ENCODE measurements around the gene NAALADL2. TPM values are rescaled to one million over a fixed set of nuclear protein-coding genes. Genes with fewer than 3 reads are reported as not detected.

NAALADL2 gene
- total RNA-seq, 4 donors from 2014 or later: 7.0 to 34.7 (median 18.4) TPM

DNA sequence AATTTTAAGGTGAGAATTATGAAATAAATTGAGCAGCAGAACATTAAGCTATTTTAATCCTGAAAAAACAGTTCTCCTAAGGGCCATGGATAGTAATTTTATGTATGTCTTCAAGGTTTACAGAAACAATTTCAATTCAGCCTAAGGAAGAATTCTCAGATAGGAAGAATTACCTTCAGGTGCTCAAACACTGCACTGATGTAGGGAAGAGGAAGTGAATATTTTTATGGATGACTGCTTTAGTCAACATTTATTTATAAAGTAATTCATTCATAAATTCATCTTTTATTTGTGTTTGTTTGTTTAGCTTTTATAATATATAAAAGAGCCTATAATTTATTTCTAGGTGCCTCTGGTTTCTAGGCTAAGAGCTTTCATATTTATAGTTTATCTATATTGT, 620.7 kb downstream of the NAALADL2 start:
- H3K36me3 ChIP-seq: no peaks in the 10 kb centered on the region
- H3K27me3 ChIP-seq: no peaks in the 10 kb centered on the region
- H3K9me3 ChIP-seq: no peaks in the 10 kb centered on the region
- DNase-seq: no peak
- H3K4me3 ChIP-seq: no peak overlapping the region
- no peak overlapping the region for H3K27ac ChIP-seq
- no peaks in the 10 kb centered on the region for H3K4me1 ChIP-seq
- TF ChIP-seq, protein P1, sequence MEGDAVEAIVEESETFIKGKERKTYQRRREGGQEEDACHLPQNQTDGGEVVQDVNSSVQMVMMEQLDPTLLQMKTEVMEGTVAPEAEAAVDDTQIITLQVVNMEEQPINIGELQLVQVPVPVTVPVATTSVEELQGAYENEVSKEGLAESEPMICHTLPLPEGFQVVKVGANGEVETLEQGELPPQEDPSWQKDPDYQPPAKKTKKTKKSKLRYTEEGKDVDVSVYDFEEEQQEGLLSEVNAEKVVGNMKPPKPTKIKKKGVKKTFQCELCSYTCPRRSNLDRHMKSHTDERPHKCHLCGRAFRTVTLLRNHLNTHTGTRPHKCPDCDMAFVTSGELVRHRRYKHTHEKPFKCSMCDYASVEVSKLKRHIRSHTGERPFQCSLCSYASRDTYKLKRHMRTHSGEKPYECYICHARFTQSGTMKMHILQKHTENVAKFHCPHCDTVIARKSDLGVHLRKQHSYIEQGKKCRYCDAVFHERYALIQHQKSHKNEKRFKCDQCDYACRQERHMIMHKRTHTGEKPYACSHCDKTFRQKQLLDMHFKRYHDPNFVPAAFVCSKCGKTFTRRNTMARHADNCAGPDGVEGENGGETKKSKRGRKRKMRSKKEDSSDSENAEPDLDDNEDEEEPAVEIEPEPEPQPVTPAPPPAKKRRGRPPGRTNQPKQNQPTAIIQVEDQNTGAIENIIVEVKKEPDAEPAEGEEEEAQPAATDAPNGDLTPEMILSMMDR (IDR thresholded peaks at IDR 0.05): no peak
- TF ChIP-seq POLR2A (IDR thresholded peaks at IDR 0.05): no peak

DNA sequence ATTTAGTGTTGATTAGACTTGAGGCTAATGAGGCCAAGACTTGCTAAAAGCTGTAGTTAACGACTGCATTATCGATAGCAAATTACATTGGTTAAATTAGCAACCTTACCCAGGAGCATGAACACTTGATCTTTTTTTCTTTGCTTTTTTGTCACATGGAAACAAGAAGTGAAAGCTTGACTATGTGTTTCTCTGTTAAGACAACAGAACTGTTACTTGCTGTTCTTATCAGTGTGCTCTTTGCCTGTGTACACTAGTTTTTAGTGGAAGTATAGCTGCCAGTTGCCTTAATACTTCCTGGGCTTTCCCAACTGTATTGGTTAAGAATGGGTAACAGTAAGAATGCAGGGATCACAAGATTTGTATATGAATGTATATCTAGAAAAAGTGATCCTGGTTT, 625.5 kb downstream of the NAALADL2 start:
- TF ChIP-seq, protein P1 (IDR thresholded peaks at IDR 0.05): no peak
- TF ChIP-seq POLR2A (IDR thresholded peaks at IDR 0.05): no peak
- no peak for DNase-seq
- H3K4me3 ChIP-seq: no peak overlapping the region
- no peaks in the 10 kb centered on the region for H3K27me3 ChIP-seq
- H3K27ac ChIP-seq: no peak overlapping the region
- no peaks in the 10 kb centered on the region for H3K36me3 ChIP-seq
- no peaks in the 10 kb centered on the region for H3K4me1 ChIP-seq
- H3K9me3 ChIP-seq: no peaks in the 10 kb centered on the region

DNA sequence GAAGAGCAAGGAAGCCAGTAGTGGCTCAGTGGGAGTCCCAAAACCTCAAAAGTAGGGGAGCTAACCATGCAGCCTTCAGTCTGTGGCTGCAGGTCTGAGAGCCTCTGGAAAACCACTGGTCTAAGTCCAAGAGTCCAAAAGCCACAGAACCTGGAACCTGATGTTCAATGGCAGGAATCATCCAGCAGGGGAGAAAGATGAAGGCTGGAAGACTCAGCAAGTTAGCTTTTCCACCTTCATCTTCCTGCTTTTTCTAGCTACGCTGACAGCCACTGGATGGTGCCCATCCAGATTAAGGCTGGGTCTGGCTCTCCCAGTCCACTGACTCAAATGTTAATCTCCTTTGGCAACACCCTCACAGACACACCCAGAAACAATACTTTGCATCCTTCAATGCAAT, 626.3 kb downstream of the NAALADL2 start:
- H3K4me3 ChIP-seq: no peak overlapping the region
- no peaks in the 10 kb centered on the region for H3K9me3 ChIP-seq
- H3K27me3 ChIP-seq: no peaks in the 10 kb centered on the region
- no peak for DNase-seq
- H3K36me3 ChIP-seq: no peaks in the 10 kb centered on the region
- H3K4me1 ChIP-seq: no peaks in the 10 kb centered on the region
- no peak for TF ChIP-seq POLR2A (IDR thresholded peaks at IDR 0.05)
- TF ChIP-seq, protein P1 (IDR thresholded peaks at IDR 0.05): no peak
- H3K27ac ChIP-seq: no peak overlapping the region

DNA sequence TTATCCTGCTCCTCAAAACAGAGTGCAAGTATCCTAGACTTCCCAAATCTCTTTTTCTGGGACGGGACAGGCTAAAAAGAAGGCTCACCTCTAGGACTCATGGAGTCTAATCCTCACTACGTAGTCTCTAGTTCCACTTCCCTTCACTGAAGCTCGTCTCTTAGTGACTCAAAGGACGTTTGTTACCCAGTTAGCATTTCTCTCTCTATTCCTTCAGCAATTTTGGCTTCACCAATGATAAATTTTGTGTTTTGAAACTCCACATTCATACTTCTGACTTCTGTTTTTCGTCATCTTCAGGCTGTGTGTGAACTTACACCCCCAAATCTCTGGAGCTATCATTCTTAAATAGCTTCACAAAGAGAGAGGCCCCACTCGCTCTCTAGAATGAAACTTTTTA, 627.1 kb downstream of the NAALADL2 start:
- DNase-seq: no peak
- TF ChIP-seq, protein P1 (IDR thresholded peaks at IDR 0.05): no peak

DNA sequence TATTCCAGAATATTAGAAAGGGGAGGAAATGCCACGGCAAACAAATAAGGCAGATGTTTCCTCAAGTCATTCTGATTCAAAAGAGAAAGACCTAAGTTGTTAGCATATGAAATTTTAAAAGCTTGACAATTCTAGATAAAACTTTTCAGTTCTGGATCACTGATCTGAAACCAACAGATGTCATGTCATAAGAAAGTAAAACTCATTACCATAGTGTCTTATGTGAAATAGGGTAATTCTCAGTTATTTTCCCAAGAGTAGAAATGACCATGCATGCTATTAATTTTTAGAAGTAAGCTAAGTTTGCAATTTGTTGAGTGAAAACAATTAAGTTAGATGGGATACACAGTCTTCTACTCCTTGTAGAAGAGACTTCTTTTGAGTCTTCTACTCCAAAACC, 630.3 kb downstream of the NAALADL2 start:
- Histone ChIP-seq H3K27ac (no peak overlapping the region), H3K36me3 (no peaks in the 10 kb centered on the region), H3K4me1 (no peaks in the 10 kb centered on the region), H3K4me3 (no peak overlapping the region), H3K9me3 (no peaks in the 10 kb centered on the region), H3K27me3 (no peaks in the 10 kb centered on the region)
- no peak for TF ChIP-seq POLR2A (IDR thresholded peaks at IDR 0.05)
- TF ChIP-seq, protein P1 (IDR thresholded peaks at IDR 0.05): no peak
- no peak for DNase-seq

More for the DNA sequence above, 627.1 kb downstream of the NAALADL2 start:
- no peaks in the 10 kb centered on the region for H3K36me3 ChIP-seq
- no peak overlapping the region for H3K27ac ChIP-seq
- H3K27me3 ChIP-seq: no peaks in the 10 kb centered on the region
- no peak overlapping the region for H3K4me3 ChIP-seq
- no peaks in the 10 kb centered on the region for H3K4me1 ChIP-seq
- no peaks in the 10 kb centered on the region for H3K9me3 ChIP-seq

DNA sequence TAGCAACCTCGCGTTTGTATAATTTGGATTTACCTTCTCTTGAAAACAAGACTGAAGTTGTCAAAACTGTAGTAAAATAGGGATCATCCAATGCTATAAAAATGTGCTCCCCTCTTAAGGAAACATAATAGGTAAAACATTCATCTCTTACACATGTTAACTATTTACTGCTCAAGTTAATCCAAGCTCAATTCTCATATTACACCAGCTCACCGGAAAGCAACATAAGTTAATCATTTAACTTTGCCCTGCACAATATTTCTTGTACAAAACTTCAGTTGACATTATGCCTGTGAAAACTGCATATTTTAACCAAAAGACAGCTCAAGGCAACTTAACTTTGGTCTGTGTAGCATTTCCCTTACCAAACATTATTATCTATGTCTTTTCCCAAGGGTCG, 634.2 kb downstream of the NAALADL2 start:
- Histone ChIP-seq H3K36me3 (no peaks in the 10 kb centered on the region), H3K27me3 (no peaks in the 10 kb centered on the region), H3K27ac (no peak overlapping the region), H3K4me1 (no peaks in the 10 kb centered on the region), H3K9me3 (no peaks in the 10 kb centered on the region), H3K4me3 (no peak overlapping the region)
- DNase-seq: no peak
- TF ChIP-seq, protein P1 (IDR thresholded peaks at IDR 0.05): no peak
- no peak for TF ChIP-seq POLR2A (IDR thresholded peaks at IDR 0.05)
